ENCODE data around the gene SPTBN5. TPM values are rescaled to one million over a fixed set of nuclear protein-coding genes. Genes with fewer than 3 reads are reported as not detected.

The SPTBN5 gene
- total RNA-seq, result 0.49 TPM

DNA sequence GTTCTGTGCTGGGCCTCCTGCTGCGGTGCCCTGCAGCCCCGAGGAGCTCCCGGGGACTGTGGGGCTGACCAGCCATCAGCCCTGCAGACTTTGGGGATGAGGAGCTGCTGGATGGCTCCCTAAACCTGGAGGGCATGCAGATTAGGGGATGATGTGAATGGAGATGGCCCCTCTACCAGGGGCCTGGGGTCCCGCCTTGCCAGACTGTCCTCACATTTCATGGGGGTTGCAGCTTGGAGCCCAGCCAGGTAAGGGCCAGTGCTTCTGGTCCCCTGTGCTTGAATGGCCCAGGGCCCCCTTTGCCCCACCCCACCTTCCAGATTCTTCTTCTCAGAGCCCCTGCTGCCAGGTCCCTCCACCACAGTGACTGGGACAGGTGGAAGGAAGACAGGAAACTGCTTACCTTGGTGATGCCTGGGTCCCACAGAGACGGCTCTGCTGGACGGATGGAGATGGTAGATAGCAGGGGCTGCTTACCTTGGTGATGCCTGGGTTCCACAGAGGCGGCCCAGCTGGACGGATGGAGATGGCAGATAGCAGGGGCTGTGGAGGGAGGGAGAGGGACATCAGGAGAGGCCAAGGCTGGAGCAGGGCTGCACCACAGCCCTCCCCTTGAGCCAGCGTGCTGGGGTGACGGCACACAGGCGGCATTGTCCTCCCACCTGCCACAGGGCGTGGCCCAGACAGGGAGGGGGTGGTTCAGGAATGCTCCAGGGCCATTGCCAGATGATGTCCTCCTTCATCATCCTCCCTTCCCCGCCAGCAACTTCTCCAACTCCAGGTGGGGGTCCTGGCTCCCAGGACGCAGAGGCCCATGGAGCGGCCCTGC is at the start of gene SPTBN5:
TSS of gene SPTBN5 (minus strand) at position 632 of the 829 bp plus-strand sequence. CDS start at position 76, 556 bp downstream.
- peak within 1 kb of the TSS; percentile 66 for H3K27ac ChIP-seq
- DNase-seq (ENCODE audit: extremely low spot score in 2 of 2), result no peak
- TF ChIP-seq POLR2A (IDR thresholded peaks at IDR 0.05), result no peak
- peak within 1 kb of the TSS in 1 of 2 donors; percentile 36 for H3K4me3 ChIP-seq
- H3K9me3 ChIP-seq, result no peaks in the 10 kb centered on the region
- intact Hi-C loops (cut with DNase I), result no loop called here
- peaks cover 22% of the 10 kb centered on the region for H3K4me1 ChIP-seq
- no peaks in the 10 kb centered on the region for H3K36me3 ChIP-seq
- no peaks in the 10 kb centered on the region for H3K27me3 ChIP-seq

DNA sequence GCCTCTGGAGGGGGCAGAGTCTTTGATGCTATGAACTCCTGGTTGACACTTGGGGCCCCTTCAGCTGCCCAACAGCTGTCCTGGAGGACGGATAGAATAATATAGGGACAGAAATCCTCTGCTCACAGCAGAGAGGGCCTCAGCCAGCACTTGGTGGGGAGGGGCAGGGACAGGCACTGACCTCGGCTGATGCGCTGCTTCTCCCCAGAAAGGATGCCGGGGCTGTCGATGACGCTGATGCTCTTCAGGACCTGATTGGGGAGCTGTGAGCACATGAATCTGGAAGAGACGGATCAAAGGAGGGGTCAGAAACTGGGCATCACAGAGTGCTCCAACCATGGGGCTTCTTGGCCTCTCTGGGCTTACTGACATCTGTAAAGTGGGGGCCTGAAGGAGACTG is 49.0 kb upstream of the SPTBN5 start:
- peaks cover 39% of the 10 kb centered on the region for H3K4me1 ChIP-seq
- no peaks in the 10 kb centered on the region for H3K36me3 ChIP-seq
- no peaks in the 10 kb centered on the region for H3K9me3 ChIP-seq
- H3K27ac ChIP-seq, result no peak overlapping the region
- no peak for DNase-seq (ENCODE audit: extremely low spot score in 2 of 2)
- no peak overlapping the region for H3K4me3 ChIP-seq
- intact Hi-C loops (cut with DNase I), result no loop called here
- TF ChIP-seq POLR2A (IDR thresholded peaks at IDR 0.05), result no peak
- no peak for TF ChIP-seq POLR2AphosphoS5 (IDR thresholded peaks at IDR 0.05; ENCODE audit: insufficient read depth in 1 of 2, low read depth in 1 of 2)
- TF ChIP-seq, protein P1, sequence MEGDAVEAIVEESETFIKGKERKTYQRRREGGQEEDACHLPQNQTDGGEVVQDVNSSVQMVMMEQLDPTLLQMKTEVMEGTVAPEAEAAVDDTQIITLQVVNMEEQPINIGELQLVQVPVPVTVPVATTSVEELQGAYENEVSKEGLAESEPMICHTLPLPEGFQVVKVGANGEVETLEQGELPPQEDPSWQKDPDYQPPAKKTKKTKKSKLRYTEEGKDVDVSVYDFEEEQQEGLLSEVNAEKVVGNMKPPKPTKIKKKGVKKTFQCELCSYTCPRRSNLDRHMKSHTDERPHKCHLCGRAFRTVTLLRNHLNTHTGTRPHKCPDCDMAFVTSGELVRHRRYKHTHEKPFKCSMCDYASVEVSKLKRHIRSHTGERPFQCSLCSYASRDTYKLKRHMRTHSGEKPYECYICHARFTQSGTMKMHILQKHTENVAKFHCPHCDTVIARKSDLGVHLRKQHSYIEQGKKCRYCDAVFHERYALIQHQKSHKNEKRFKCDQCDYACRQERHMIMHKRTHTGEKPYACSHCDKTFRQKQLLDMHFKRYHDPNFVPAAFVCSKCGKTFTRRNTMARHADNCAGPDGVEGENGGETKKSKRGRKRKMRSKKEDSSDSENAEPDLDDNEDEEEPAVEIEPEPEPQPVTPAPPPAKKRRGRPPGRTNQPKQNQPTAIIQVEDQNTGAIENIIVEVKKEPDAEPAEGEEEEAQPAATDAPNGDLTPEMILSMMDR (IDR thresholded peaks at IDR 0.05), result no peak
- no peaks in the 10 kb centered on the region for H3K27me3 ChIP-seq

DNA sequence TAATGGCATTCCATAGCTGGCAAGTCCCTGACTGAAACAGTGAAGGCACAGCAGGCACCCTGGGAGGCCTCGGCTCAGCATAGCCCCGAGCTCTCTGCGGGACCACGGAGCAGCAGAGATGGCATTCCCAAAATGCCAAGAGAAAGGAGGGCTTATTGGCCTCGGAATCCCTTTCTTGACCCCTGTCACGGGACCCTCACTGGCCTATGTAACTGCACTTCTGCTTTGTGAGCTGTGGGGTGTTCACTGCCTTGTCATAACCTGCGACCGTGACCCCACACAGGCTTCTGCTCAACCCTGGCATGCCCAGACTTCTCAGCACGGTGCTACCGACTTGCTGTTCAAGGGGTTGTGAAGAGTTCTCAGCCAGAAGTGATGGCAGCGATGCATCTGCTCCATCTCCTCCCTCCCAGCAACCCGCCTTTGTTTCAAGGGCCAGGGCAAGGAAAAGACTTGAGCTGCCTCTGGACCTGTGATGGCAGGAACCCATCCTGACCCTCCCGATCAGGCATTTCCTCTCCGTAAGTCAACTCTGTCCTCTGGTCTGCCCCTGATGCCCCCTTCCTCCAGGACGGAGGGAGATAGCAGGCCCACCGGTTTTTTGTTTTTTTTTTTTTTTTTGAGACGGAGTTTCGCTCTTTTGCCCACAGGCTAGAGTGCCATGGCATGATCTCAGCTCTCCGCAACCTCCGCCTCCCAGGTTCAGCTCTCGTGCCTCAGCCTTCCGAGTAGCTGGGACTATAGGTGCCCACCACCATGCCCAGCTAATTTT is 48.0 kb upstream of the SPTBN5 start:
- peaks cover 50% of the 10 kb centered on the region for H3K4me1 ChIP-seq
- H3K27ac ChIP-seq, result no peak overlapping the region
- no peak for DNase-seq (ENCODE audit: extremely low spot score in 2 of 2)
- intact Hi-C loops (cut with DNase I), result no loop called here
- no peaks in the 10 kb centered on the region for H3K9me3 ChIP-seq
- TF ChIP-seq, protein P1 (IDR thresholded peaks at IDR 0.05), result no peak
- no peak for TF ChIP-seq POLR2A (IDR thresholded peaks at IDR 0.05)
- no peak for TF ChIP-seq POLR2AphosphoS5 (IDR thresholded peaks at IDR 0.05; ENCODE audit: insufficient read depth in 1 of 2, low read depth in 1 of 2)
- no peaks in the 10 kb centered on the region for H3K27me3 ChIP-seq
- H3K4me3 ChIP-seq, result no peak overlapping the region
- H3K36me3 ChIP-seq, result no peaks in the 10 kb centered on the region

DNA sequence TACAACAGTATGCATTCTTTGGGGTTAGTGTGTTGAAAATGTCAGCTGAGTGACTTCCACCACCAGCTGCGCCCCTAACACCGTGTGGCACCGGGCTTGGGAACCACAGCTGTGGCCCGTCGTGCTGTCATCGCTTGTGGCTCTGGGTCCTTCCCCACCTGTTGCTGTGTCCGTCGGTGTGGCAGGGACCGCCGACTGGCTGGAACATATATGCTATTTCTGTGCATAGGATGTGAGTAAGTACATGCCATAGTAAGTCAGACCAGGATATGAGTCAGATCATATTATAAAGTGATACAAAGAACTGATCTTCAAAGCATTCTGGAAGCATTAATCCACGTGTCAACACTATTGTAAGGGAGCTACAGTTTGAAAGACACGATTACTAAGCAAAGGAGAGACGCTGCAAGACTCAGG is 46.6 kb upstream of the SPTBN5 start:
- Histone ChIP-seq H3K9me3 (no peaks in the 10 kb centered on the region), H3K27ac (no peak overlapping the region), H3K4me3 (no peak overlapping the region), H3K36me3 (no peaks in the 10 kb centered on the region), H3K4me1 (peaks cover 53% of the 10 kb centered on the region), H3K27me3 (no peaks in the 10 kb centered on the region)
- TF ChIP-seq, protein P1 (IDR thresholded peaks at IDR 0.05), result no peak
- TF ChIP-seq POLR2A (IDR thresholded peaks at IDR 0.05), result no peak
- TF ChIP-seq POLR2AphosphoS5 (IDR thresholded peaks at IDR 0.05; ENCODE audit: insufficient read depth in 1 of 2, low read depth in 1 of 2), result peak; percentile 30 to 71
- no peak for DNase-seq (ENCODE audit: extremely low spot score in 2 of 2)
- intact Hi-C loops (cut with DNase I), result no loop called here

DNA sequence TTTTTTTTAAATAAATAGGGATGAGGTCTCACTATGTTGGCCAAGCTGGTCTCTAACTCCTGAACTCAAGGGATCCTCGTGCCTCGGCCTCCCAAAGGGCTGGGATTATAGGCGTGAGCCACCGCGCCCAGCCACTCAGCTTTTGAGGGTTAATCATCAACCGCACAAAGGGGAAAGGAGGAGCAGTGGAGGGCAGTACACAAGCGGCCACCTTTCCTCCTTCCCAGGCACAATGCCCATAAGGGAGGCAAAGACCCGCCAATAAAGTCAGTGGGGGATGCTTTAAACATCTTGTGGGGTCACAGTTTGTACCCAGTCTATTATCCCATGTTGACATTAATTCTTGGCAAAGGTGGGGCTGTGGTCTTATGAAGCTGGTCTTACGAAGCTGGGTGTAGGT is 46.1 kb upstream of the SPTBN5 start:
- DNase-seq (ENCODE audit: extremely low spot score in 2 of 2), result no peak
- H3K4me1 ChIP-seq, result peaks cover 55% of the 10 kb centered on the region
- no peaks in the 10 kb centered on the region for H3K9me3 ChIP-seq
- no peaks in the 10 kb centered on the region for H3K36me3 ChIP-seq
- intact Hi-C loops (cut with DNase I), result no loop called here
- no peak overlapping the region for H3K4me3 ChIP-seq
- H3K27ac ChIP-seq, result no peak overlapping the region
- H3K27me3 ChIP-seq, result no peaks in the 10 kb centered on the region
- TF ChIP-seq, protein P1 (IDR thresholded peaks at IDR 0.05), result no peak
- no peak for TF ChIP-seq POLR2A (IDR thresholded peaks at IDR 0.05)
- TF ChIP-seq POLR2AphosphoS5 (IDR thresholded peaks at IDR 0.05; ENCODE audit: insufficient read depth in 1 of 2, low read depth in 1 of 2), result no peak

Data from vagina (tissue), 2 donors.